GM12892 (cell line): ENCODE data around the gene PDCD1LG2.

ENCODE experiments used
- POLR2A ChIP-seq: IDR thresholded peaks from 2 replicates; pipeline ENCODE4 v1.6.1; 2011; ENCODE audit warnings: low read depth, low read length, control low read depth
- TAF1 ChIP-seq: IDR thresholded peaks from 2 replicates; pipeline ENCODE4 v1.6.1; 2011; ENCODE audit warnings: low read depth, mild to moderate bottlenecking, control low read depth, low read length, borderline replicate concordance

DNA sequence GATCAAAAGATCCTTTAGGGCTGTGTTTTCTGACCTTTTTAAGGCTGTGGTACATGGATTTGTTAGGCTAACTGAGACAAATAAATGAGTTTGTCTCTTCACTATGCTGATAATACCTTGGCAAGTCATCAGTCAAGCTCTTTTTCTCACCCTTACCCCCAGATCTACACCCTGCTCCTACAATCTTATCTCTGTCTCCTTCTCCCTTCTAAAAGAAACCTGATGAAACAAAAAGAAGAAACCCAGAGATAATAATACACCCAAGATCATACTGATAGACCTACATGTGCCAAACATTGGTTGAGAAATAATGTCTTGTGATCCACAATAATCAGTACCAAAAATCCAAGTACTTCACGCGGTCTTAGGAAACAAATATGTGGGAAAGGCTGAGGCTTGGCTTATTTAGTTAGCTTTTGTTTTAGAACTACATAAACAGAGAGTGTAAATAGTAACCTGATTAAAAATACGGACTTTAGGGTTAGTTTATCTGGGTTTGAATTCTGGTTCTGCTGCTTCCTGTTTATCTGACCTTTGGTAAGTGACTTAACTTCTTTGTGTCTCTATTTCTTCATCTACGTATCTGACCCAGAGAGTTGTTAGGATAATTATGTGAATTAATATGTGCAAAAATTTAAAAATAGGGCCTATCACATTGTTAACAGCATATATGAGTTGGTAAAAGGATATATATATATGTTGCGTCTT lies 24.8 kb upstream of the PDCD1LG2 start:
- TF ChIP-seq POLR2A: no peak
- TF ChIP-seq TAF1: no peak
